ENCODE measurements around the gene MAGI1.
"Not testable (repeated sequence)": the region's sequence is repeated elsewhere in the genome, so short reads cannot be mapped to it uniquely, and the experiment has no call there.

MAGI1 gene

DNA sequence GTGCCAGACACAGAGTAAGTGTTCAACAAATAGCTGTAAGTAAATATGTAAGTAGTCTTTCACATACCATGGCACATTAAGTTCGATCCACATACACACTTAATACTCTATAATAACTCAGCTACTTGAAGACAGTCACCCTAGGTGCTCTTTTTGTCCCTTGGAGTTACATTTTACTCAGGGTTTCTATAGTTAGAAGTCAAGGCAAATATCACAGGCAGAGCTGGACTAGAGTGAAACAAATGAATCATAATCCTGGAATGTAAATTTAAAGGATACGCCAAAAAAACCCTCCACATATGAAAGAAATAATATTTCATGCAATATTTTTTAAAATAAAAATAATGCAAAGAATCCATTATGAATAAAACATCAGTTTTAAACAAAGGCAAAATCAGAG is 461.8 kb downstream of the MAGI1 start:
- DNase-seq: no peak

DNA sequence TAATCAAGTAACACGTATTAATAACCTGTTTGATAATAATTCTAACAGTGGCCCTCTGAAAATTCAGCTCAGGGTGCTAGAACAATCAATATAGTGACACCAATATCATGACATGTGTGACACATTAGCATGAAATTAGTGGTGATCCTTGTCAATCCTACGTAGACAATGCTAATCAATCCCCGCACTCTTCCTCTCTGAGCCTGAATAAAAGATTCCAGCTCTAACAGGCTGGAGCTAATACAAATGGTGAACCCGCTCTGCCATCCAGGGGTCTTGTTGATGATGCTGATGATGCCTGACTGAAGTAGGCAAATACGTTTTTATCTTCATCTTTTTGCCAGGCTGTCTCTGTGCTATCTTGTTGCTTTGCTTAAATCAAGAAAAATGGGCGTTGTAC is 462.5 kb downstream of the MAGI1 start:
- no peak for DNase-seq

DNA sequence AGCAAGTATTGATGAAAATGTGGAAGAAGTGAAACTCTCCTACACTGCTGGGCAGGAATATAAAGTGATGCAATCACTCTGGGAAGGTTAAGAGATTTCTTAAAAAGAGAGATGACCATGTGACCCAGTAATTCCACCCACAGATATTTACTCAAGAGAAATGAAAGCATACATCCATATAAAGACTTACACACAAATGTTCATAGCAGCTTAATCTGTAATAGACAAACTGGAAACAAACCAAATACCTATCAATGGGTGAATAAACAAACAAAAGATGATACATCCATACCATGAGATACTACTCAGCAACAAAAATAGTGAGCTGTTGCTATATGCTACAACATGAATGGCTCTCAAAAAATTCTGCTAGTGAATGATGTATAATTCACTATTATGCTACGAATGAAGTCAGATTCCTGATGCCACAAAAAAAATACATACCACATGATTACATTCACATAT is 463.3 kb downstream of the MAGI1 start:
- no peak for DNase-seq

DNA sequence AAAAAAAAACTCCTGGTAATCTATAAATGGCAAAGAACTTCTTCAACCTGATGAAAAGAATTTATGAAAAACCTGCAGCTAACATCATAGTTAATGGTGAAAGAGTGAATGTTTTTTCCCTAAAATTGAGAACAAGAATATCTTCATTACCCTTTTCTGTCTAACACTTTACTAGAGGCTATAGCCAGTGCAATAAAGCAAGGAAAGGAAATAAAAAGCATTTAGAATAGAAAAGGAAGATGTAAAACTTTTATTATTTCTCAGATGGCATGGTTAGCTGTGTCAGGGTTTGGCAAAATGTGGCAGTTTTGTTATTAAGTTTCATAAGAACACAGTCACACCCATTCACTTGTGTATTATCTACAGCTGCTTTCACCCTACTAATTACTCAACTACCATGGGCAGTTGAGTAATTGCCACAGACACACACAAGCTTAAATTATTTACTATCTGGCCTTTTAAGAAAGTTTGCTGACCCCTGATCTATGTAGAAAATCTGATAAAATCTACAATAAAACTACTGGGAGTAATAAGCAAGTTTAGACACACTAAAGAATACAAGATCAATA is 465.1 kb downstream of the MAGI1 start:
- no peak for DNase-seq

DNA sequence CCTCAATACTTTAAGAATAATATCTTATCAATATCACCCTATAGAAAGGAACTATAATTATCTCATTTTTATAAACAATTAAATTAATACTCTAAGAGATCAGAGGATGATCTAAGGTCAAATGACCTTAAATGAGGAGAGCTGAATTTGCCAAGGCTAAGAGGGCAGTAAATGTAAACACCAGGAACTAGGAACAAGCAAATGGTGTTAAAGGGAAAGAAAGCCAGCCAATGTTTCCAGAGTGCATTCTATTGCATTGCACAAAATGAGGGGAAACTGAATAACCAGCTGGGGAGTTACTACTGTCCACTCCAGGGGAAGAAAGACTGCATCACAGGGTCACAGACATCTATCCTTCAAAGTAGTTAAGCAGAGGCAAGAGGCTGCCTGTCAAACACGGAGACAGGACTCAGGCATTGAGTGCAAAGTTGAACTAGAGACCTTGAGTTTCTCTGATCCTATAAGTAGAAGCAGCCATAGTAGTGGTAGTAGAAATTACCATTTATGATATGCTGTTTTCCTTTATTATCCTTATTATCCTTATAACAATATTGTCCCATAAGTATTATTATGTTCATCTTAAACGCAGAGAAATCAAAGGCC is 466.4 kb downstream of the MAGI1 start:
- DNase-seq: no peak

DNA sequence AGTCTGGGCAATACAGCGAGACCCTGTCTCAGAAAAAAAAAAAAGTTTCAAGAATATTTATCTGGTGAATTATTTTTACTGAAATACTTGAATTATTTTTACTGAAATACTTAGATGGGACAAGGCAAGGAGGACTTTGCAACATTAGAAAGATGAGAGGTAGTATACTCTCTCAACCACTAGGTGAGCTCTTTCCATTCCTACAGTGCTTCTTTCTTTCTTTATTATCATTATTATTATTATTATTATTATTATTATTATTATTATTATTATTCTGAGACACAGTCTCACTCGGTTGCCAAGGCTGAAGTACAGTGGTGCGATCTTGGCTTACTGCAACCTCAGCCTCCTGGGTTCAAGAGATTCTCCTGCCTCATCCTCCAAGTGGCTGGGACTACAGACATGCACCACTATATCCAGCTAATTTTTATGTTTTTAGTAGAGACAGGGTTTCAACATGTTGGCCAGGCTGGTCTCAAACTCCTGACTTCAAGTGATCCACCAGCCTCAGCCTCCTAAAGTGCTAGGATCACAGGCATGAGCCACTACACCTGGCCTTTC is 468.8 kb downstream of the MAGI1 start:
- DNase-seq: no peak

DNA sequence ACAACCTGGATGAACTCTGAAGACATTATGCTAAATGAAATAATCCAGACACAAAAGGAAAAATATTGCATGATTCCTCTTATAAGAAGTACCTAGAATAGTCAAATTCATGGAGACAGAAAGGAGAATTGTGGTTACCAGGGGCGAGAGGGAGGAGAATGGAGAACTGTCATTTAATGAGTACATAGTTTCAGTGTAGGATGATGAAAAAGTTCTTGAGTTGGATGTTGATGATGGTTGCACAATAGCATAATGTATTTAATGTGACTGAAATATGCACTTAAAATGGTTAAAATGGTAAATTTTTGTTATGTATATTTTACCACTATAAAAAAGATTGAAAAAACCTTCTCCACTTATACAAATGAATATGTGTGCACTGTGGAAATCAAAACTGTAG is 469.6 kb downstream of the MAGI1 start:
- no peak for DNase-seq

DNA sequence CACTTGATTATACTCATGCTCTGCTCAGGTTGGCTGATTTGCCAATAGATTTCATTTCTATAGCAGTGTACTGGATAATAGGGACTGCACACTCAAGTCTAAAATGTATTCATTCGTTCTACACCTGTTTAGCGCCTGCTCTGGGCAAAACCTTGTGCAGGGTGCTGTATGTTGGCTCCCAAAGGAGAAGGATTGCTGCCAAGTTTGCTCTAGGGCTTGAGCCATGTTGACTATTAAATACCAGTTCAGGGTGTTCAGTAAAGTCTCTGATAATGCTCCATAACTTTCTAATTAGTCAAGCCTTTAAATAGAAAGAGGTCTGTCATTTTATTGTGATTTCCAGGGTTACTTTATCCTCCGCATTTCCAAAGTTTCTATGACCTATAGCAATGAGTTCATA is 470.2 kb downstream of the MAGI1 start:
- no peak for DNase-seq

DNA sequence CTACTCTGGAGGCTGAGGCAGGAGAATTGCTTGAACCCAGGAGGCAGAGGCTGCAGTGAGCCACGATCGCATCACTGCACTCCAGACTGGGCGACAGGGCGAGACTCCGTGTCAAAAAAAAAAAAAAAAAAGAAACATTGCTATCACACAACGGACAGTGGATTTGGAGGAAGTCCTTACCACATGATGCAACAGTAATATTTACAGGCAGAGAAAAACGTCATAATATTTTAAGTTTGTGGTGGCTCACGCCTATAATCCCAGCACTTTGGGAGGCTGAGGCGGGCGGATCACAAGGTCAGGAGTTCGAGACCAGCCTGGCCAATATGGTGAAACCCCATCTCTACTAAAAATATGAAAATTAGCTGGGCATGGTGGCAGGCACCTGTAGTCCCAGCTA is 473.0 kb downstream of the MAGI1 start:
- not testable (repeated sequence) for DNase-seq

DNA sequence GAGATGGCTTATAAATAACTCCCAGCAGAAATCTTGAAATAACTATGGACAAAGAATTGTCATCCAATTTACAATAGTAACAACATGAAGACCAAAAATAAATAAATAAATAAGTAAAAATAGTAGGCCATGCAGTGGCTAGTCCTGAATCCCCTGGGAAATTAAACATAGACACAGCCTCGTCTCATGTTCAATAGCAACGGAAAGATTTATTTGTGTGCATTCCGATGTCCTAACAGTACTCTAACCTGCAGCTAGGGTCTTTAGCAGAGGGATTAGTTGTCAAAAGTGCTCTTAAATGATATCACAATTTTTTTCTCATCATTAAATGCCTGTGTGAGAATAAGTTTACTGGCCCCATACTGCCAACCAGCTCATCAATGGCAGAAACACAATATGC is 474.2 kb downstream of the MAGI1 start:
- DNase-seq: no peak

DNA sequence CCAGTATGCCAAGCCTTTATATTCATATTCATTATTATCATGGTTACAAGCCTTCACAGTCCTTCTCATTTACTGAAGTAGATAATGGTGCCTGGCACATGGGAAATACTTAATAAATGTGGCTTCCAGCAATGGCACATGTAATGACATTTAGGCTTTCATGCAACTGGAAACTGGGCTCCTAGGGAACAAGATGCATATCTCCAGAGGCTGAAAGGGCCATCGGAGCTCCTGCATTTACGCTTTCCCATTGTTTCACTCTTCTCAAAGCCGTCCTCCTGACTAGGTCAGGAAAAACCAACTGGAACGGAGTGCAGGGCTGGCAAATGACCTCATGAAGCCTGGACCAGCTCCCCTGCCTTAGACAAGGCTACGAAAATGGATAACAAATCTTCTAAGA is 474.9 kb downstream of the MAGI1 start:
- no peak for DNase-seq

DNA sequence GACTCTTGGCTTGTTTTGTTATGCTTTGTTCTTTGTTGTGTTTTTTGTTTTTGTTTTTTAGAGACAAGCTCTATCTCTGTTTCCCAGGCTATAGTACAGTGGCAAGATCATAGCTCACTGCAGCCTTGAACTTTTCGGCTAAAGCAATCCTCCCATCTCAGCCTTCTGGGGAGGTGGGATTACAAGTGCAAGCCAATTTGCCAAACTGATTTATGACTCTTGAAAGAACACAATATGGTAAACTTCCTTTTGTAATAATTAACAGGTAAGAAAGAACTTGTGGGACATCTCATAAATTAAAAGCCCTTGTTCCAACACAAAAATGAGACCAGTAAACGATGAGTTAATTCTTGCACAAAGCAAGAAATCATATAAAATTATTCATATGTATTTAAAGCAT is 476.3 kb downstream of the MAGI1 start:
- no peak for DNase-seq

DNA sequence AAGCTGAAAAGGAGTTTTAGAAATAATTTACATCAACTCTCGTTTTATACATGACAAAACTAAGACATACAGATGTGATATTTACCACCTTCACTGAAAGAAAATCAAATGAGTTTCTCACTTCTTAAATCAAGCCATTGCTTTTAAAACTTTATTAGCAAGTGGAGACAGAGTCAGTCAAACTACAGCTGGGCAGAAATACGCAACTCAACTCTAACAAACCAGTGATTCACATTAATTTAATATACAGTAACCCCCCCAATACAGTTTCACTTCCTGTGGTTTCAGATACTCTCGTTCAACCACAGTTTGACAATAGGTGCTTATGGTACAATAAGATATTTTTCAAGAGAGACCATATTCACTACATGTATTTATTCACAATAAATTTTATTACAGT is 477.1 kb downstream of the MAGI1 start:
- DNase-seq: no peak

DNA sequence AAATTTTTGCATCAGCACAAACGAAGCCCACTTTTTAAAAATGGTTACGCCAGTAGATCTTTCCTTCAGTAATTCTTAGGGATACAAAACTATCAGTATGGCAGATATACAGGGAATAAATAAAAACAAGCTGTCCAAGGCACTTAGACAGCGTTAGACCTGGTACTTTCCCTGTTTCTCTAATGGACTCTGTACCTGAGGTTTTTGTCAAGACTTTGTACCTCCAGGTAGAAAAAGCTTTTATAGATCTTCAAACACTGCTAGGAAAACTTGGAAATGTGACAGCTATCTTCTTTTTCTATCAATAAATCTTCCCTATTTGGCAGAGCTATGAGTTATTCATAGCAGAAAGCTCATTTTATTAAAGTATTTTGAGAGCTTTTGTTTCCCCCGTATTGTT is 477.8 kb downstream of the MAGI1 start:
- DNase-seq: no peak

DNA sequence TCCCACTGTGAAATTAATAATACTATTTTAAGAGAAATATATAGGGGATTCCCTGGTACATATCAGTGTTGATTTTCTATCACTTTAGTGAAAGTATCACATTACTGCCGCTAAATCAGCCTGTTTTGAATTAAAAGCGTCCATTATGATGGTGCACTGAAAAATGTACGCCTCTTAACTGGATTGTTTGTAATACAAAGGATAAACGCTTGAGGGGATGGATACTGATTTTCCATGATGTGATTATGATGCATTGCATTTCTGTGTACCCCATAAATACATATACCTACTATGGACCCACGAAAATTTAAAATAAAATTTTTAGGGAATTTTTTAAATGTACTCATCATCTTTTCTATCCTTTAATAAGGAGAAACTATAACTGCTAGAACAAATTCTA is 478.6 kb downstream of the MAGI1 start:
- DNase-seq: no peak

DNA sequence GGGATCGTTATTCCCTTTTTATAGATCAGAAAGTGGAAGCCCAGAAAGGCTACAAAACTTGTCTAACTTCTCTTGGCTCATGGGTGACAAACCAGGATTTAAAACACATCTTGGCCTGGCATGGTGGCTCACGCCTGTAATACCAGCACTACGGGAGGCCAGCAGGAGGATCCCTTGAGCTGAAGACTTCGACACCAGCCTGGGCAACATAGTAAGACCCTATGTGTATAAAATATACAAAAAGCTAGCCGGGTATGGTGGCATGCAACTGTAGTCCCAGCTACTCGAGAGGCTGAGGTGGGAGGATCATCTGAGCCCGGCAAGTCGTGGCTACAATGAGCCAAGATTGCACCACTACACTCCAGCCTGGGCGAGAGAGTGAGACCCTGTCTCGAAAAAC is 479.1 kb downstream of the MAGI1 start:
- no peak for DNase-seq

DNA sequence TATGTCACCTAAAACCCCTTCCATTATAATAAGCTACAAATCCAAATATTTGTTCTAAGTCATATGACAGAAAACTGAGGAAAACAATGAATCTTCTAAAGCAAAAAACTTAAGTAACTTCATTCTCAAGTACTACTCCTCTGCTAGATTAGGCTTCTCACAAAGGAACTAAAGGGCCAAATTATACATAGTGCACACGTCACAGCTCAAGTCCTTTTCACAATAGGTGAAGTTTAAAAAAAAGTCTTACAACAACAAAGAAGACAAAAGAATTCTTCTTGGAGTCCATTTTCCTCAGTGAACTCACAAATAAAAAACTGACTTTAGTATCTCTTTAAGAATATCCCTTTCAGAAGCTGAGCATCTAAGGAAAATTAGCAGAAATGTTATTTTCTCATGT is 479.9 kb downstream of the MAGI1 start:
- no peak for DNase-seq

DNA sequence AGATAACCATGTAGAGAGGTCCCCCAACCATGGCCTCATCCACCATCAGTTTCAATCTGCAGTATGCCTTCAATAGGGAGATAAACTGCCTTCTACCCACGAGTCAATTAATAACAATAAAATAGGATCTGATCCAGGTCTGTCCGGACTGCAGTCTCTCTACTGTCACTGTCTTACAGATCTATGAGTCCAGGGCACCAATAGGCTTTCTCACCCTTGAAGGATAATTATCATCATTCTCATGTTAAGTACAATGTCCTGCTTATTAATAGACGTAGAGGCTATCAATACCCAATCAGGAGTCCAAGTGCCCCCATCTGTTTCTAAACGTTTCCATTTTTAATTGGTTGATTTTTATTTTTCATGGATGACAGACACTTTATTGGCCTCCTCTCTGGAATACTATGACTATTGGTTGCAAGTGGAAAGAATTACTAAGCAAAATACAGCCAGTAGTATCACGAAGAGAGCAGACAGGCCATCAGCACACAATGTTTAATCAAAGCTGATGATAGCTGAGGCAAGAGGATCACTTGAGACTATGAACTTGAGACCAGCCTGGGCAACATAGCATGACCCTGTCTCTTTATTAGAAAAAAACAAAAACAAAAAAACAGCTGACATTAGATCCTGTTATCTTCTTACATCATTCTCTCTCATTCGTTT is 480.7 kb downstream of the MAGI1 start:
- no peak for DNase-seq

DNA sequence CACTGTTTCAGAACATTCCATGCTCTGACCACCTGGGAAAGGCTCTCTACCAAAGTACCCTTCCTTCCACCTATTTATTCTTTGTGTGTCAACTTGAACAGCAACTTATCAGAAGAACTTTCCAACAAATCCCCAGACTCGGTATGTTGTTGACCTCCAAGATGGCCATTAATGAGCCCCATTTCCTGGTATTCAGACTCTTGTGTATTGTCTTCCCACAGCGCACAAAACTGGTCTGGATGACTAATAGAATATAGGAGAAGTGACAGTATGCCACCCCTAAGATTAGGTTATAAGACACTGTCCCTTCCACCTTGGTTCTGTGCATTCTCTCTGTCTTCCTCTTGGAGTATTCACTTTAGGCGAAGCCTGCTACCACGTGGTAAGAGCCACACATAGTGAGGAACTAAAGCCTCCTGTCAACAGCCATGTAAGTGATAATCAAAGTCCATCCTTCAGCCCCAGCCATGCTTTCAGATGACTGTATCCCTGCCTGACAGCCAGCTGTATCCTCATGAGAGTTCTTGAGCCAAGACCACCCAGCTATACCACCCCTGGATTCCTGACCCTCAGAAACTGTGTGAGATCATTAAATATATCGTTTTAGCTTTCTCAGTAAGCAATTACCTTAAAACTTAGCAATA is 481.7 kb downstream of the MAGI1 start:
- no peak for DNase-seq

DNA sequence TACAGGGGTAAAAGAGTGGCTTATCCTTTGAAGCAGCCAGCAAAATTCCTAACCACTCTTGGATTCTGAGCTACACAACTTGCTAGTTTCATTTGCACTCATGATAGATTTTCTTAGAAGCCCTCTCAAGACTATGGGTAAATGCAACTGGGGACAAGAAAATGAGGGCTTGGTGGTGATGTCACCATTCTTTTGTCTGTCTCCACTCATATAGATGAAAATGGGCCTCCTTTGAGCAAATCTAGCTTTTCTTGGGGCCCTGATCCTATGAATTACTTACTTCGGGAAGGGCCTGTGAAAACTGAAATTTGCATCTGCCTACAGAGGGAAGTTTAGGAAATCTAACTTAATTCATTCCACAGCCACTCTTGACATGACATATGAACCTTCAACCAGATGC is 486.3 kb downstream of the MAGI1 start:
- no peak for DNase-seq

DNA sequence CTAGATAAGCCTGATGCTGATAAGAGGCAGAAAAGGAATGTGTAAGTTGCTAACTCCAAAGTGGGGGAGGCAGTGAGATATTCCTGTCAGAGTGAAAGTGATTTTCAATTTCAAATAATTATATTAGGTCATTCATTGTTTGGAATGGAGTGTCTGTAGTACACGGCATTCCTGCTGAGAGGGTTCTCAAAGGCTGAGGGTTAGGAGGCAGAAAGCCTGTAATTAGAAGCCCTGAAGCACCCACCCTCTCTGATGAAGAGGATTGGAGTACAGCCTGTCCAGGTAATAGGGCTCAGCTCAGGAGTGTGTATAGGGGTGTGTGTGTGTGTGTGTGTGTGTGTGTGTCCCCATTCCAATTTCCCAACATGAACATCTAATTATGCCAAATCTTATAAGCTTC is 486.8 kb downstream of the MAGI1 start:
- DNase-seq: peak; percentile 21

DNA sequence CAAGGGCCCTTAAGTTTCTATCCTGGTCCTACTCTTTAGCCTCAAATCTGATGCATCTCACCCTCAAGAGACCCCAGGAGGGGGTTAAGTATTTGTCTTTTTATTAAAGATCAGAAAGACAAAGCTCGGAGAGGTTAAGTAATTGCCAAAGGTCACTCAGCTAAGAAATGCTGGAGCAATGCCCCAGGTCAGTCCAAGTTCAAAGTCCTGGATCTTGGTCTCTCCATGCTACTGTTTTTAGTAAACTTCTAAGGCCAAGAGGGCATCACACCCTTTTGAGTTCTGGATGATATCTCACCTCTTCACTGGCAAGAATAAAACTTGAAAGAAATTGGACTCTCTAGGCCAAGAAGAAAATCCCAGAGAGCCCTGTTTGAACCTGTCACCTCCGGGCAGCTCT is 488.6 kb downstream of the MAGI1 start:
- no peak for DNase-seq

DNA sequence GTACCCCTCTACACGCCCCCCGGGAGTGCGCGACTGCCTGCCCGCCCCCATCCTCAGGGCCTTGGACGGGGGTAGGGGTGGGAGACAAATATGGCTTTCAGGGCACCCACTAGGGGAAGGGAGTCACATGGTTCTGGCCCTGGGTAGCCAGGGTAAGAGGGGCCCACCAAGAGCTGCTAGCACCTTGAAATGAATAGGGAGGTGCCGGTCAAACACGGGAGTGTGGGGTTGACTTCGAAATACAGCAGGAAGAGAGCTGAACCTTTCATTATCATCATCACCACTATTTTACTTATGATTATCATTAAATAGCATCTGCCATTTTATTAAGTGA is 489.1 kb downstream of the MAGI1 start:
- DNase-seq: no peak

All from NCI-H345 (cell line).